ENCODE data around the gene PCLO.
A peak's percentile ranks its signal among the peaks of the same experiment; 100 is the strongest.

The PCLO gene

DNA sequence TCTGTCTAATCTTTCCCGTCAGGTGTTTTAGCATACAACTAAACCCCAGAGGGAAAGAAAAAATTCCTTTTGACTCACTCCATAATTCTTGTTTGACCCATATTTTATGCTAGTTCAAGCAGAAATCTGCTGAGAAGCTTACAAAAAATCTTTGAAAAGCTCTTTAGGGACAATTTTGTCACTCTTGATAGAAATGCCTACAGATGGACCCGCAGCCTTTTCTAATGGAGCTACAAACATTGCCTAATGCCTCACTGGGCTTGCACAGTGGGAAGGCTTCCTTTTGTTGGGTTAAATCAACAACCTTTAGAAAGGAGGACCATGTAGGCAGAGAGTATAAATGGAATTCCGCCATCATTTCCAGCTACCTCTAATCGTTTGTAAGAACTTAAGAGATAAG is 344.5 kb downstream of the PCLO start:
- DNase-seq = no peak

DNA sequence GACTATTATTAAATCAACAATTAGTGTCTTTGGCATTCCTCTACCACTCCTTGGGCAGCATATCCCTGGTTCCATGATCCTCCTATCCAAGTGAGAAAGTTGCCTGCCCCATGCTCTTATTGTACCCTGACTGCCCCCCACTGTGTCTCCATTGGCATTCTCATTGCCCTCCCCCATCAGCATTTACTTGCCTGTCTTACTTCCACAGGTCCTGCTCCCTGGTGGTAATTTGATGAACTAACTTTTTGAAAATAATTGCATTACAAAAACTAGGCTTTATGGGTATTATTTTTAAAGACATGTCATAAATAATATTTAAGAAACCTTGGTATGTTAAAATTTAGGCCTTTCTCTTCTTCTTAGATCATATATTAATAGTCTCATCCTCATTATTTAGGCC is 346.4 kb downstream of the PCLO start:
- DNase-seq = no peak

GRCh38 chr7:82810558-82811259 is 352.0 kb downstream of the PCLO start:
- no peak for DNase-seq

- DNase-seq = no peak
Measured at GRCh38 chr7:82808633-82809032, 354.1 kb downstream of the PCLO start.

DNA sequence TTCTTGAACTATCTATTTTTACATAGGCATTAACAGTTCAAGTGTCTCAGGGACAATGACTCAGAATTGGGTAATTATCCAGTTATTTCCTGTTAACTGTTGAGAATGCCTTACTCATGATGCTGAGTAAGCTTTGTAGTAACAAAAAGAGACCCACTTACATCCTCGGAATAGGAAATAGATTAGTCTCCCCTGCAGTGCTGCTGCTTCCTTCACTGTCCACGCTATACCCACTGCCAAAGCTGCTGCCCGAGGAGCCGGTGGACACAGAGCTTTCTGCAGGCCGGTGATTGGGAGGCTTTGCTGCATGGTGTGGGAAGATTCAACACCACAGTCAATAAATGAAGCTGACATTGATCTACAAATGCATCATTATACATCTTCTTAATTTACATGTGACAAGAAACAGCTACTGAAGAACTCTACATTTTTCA is 357.1 kb downstream of the PCLO start:
- no peak for DNase-seq

DNA sequence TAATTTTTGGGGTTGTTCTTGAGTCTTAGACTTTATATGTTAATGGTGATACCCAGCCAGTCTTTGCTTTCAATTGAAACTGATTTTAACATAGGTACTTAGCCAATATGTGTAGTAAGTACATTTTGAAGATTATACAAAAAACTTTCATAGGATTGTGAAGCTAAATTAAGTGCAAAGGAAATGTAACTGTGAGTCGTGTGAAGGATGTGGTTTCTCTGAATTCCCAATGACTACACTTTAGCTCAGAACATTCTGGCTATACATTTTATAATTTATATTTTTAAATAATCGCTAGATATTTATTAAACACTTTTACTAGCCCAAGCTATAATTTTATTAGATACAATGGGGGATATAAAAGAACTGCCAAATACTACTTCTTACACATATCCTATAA is 359.3 kb downstream of the PCLO start:
- DNase-seq = no peak

- no peak for DNase-seq
Measured at GRCh38 chr7:82789883-82790609, 372.6 kb downstream of the PCLO start.

DNA sequence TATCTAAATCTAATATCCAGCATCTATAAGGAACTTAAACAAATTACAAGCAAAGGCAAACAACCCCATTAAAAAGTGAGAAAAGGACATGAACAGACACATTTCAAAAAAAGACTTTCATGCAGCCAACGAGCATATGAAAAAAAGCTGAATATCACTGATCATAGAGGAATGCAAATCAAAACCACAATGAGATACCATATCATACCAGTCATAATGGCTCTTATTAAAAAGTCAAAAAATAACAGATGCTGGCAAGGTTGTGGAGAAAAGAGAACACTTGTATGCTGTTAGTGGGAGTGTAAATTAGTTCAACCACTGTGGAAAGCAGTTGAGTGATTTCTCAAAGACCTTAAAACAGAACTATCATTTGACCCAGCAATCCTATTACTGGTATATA is 384.7 kb downstream of the PCLO start:
- no peak for DNase-seq

DNA sequence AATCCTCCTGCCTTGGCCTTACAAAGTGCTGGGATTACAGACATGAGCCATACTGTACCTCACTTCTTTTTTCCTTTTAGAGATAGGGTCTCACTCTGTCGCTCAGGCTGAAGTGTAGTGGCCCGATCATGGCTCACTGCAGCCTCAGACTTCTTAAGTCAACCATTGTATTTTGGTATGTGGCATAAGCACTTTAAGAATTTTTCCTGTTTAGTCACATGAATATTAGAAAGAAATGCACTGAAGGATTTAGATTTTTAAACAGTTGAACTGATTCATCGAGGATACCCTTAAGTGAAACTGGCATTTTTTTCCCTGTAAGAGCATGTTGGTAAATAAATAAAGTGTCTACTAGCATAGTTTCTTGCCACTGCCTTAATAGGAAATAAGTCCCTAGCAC is 399.8 kb downstream of the PCLO start:
- no peak for DNase-seq

DNA sequence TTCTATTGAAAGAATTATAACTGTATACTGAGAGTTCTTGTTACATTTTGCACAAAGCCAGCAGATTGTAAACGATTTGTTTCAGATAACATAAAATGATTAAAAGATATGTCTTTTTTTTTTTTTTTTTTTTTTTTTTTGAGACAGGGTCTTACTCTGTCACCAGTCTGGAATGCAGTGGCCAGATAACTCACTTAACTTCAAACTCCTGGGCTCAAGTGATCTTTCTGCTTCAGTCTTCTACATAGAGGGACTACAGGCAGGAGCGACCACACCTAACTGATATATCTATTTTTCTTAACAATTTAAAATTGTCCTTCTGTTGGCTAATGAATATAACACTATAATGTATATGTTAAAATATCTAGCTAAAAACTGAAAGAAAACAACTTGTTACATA is 401.9 kb downstream of the PCLO start:
- DNase-seq = no peak

DNA sequence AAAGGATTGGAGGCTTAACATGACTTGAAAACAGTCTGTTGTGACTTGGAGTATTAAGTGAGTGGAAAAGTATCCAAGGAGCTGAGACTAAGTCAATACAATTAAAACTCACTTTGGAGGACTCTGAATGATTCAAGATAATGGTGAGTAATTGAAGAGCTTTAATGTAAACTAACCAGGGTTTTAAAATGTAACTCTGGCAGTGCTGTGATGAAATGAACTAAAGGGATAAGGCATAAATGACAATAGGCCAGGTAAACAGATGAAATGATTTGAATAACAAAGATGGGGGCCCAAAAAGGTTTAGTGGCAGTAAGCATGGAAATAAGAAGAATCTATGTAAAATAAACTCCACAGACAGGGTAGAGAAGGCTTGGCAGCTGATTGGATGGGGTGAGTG is 402.6 kb downstream of the PCLO start:
- no peak for DNase-seq

DNA sequence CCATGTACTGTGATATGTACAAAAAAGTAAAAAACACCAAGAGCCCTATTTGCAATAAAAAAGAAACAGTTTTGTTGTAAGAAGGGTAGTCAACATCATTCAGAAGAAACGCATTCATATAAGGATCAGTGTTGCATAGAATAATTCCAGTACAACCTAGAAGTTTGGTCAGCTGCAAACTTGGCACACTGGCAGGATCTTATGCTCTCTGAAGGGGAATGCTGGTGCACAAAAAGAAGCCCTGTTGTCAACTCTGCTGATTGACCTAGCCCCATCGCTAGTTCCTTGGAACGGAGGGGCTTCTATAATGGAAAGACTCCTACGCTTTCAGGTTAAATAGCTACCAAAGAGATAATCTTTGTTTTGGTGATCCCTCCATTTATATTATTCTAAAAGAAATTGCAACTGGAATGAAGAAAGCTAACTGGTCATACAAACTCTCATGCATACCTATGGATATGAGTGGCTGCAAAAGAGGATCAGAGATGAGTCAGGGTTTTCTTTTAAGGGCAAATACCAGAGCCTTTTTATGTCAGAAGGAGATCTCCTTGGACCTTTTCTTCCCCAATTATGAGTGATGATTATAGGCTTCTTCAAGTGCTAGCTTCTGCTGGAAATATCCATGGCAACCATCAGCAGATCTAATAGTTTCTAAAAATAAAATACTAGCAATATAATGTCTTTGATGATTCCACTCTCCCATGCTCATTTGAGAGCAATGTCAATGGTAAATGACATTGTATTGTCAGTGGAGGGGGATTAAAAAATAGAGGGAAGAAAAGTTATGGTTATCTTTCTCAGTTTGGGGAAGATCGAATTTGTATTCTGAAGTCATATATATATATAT is 406.8 kb downstream of the PCLO start:
- DNase-seq = no peak

DNA sequence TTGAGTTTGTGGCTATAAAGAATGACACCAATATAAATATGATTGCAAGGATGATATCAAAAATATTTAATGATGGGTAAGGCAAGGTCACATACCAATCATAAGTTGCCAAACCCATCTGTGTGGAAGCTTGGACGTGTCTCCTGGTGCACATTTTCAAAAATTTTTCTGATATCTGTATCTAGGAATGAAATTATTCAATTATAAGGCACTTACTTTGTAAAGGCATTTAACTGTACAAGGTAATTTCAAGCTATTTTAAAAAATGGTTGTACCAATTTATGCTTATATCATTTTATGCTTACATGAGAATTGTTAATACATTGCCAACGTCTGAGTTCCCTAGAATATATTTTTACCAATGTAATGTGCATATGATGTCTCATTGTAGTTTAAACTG is 412.7 kb downstream of the PCLO start:
- DNase-seq = no peak

DNA sequence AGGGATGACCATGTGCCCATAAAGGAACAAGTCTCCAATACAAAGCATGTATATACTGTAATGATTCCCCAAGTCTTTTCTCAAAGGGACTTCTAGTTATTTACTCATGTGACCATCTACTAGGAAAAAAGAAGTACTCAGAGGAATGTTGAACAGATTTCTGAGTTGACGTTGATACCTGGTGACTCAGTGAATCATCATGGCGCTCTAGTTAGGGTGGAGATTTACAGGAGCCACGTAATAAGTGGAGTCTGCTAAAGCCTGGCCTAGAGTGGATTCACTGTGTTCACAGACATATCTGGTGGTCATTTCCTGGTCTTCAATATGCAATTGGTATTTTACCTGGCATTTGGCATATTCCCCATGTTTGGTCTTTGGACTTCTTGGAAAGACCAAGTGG is 416.9 kb downstream of the PCLO start:
- DNase-seq = no peak

GRCh38 chr7:82745117-82745516 is 417.6 kb downstream of the PCLO start:
- no peak for DNase-seq

GRCh38 chr7:82742163-82742562 is 420.5 kb downstream of the PCLO start:
- no peak for DNase-seq

DNA sequence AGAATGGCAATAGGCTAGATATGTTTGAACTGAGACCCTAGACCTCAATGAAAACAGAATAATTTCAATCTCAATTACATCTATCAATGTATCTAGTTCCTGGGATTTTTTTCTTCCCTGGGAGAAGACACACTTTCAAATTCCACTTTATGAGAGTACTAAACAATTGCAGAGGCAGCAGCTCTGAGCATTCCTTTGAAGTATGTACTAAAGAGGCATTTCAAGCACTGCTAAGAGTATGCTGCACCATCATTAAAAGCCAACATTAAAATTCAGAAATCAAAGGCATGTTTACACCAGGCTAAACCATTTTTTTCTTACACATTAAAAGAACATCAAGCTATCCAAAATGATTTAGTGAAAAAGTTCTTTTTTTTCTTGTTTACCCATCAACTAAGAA is 421.2 kb downstream of the PCLO start:
- no peak for DNase-seq

GRCh38 chr7:82740246-82740848 is 422.3 kb downstream of the PCLO start:
- no peak for DNase-seq

GRCh38 chr7:82736633-82737032 is 426.1 kb downstream of the PCLO start:
- DNase-seq = no peak

GRCh38 chr7:82732677-82733076 is 430.0 kb downstream of the PCLO start:
- DNase-seq = no peak

DNA sequence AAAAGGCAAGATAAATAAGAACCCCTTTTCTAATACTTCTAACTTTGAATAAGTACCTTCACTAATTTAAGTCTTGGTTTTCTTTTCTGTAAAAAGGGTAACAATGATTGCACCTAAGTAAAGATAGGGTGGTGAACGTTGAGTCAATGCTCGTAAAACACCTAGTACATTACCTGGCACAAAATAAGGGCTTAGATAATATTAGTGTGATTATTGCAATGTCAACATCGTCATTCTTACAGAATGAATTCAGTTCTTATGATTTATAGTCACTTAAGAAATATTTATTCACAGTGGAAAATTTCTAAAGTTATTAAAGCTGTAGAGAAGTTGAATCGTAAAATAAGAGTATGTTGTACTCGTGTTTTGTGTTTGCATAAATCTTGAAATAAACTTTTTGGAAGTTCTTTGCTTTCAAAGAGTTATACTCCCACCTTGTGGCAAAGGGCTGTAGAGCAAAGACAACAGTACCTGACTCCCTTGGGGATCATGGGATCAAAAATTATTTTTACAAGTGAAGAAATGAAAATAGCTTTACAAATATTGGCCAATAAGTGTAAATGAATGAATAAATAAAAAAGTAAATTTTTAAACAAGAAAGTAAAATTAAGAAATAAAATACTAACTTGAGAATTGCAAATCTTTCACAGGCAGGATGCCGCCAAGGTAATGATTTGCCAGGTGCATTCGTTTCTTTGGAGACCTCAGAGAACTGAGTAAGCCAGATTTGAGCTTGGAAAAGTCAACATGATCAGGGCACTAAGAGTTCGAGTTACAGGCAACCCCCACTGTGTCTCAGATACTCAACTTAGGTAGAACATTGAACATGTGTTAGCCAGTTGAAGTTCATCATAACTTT is 433.3 kb downstream of the PCLO start:
- peak in 2 of 6 experiments; percentile 2 for DNase-seq

DNA sequence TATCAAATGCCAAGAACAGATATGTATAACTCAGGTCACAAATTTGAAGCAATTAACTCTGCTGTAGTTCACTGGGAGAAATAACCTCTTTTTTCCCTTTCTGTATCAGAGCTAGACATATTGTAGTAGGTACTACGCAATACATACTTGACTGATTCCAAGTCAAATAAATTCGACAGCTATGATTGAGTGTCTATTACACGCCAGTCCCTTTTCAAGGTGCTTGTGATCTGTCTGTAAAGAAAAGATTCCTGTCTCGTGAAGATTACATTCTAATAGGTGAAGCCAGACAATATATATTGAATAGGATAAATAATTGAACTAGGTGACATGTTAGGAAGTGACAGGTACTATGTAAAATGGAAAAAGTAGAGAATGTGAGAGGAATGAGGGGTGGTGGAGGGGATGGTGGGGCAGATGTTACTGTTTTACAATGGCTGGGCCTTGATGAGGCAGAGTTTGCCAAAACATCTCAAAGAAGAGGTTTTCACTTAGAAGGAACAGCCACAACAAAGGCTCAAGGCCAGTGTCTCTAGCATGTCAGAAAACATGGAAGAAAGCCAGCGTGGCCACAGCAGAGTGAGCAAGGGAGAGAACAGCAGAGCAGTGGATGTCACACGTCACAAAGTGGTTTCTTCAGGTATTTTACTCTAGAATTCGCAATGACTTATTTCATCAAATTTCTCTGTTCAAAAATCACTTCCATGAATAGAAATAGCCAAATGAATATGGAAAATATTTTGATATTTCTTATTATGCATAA is 436.5 kb downstream of the PCLO start:
- DNase-seq = no peak
